Measurements from ENCODE around the gene GNG12. TPM values are rescaled to one million over a fixed set of nuclear protein-coding genes. Genes with fewer than 3 reads are reported as not detected.

Gene GNG12
- total and polyA plus RNA-seq, 2 experiments from 2014 or later: 25.4 to 33.9 TPM

GRCh38 chr1:67768480-67768879, 64.8 kb downstream of the GNG12 start:
- Histone ChIP-seq H3K27ac (no peak overlapping the region), H3K4me1 (ENCODE audit: low read depth) (peaks cover 33% of the 10 kb centered on the region), H3K27me3 (no peaks in the 10 kb centered on the region), H3K36me3 (no peaks in the 10 kb centered on the region), H3K4me3 (no peak overlapping the region), H3K9me3 (ENCODE audit: low read depth) (no peaks in the 10 kb centered on the region)
- DNase-seq (ENCODE audit: low read depth in 1 of 2, low spot score in 1 of 2): no peak
- TF ChIP-seq, protein P1, sequence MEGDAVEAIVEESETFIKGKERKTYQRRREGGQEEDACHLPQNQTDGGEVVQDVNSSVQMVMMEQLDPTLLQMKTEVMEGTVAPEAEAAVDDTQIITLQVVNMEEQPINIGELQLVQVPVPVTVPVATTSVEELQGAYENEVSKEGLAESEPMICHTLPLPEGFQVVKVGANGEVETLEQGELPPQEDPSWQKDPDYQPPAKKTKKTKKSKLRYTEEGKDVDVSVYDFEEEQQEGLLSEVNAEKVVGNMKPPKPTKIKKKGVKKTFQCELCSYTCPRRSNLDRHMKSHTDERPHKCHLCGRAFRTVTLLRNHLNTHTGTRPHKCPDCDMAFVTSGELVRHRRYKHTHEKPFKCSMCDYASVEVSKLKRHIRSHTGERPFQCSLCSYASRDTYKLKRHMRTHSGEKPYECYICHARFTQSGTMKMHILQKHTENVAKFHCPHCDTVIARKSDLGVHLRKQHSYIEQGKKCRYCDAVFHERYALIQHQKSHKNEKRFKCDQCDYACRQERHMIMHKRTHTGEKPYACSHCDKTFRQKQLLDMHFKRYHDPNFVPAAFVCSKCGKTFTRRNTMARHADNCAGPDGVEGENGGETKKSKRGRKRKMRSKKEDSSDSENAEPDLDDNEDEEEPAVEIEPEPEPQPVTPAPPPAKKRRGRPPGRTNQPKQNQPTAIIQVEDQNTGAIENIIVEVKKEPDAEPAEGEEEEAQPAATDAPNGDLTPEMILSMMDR (IDR thresholded peaks at IDR 0.05; ENCODE audit: low read depth, low read length): no peak

DNA sequence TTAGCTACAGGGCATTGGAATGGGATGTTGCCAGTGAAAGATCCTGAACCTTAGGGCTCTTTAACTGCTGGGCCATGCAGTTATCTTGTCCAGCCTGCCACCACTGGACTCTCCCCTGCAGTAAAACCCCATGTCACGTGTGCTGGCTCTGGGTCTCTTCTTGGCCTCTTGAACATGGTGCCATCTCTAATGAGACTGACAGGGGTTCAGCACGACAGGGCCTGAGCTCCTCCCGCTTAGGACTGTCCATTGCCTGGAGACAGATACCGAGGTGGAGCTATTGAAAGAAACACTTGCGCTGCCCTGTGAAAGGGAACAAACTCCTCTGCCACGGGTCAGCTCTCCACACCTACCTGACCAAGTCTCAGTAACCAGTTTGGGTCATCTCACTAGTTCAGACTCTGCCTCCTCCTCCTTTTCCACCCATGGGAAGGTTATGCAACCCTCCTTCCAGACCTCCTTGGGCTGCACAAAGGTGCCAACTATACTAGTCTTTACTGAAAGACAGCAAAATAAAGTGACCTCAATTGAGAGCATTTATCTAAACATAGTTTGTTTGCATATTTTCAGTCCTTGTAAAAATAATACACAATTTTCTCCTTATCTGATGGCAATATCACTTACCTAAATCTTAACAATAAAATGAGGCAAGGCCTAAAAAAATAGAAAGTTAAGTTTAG, 66.0 kb downstream of the GNG12 start:
- no peak for DNase-seq (ENCODE audit: low read depth in 1 of 2, low spot score in 1 of 2)
- Histone ChIP-seq H3K36me3 (no peaks in the 10 kb centered on the region), H3K27me3 (no peaks in the 10 kb centered on the region), H3K27ac (no peak overlapping the region), H3K9me3 (ENCODE audit: low read depth) (no peaks in the 10 kb centered on the region), H3K4me1 (ENCODE audit: low read depth) (peaks cover 32% of the 10 kb centered on the region), H3K4me3 (no peak overlapping the region)
- TF ChIP-seq, protein P1 (IDR thresholded peaks at IDR 0.05; ENCODE audit: low read depth, low read length): no peak

- Histone ChIP-seq H3K27me3 (no peaks in the 10 kb centered on the region), H3K4me3 (no peak overlapping the region), H3K4me1 (ENCODE audit: low read depth) (peaks cover 24% of the 10 kb centered on the region), H3K9me3 (ENCODE audit: low read depth) (no peaks in the 10 kb centered on the region), H3K27ac (no peak overlapping the region), H3K36me3 (no peaks in the 10 kb centered on the region)
- peak; percentile 71 to 80 for DNase-seq (ENCODE audit: low read depth in 1 of 2, low spot score in 1 of 2)
- TF ChIP-seq, protein P1 (IDR thresholded peaks at IDR 0.05; ENCODE audit: low read depth, low read length): peak; percentile 66
Observed at GRCh38 chr1:67766141-67766978, 66.9 kb downstream of the GNG12 start.

GRCh38 chr1:67764633-67765032, 68.6 kb downstream of the GNG12 start:
- H3K9me3 ChIP-seq (ENCODE audit: low read depth): no peaks in the 10 kb centered on the region
- H3K4me1 ChIP-seq (ENCODE audit: low read depth): peaks cover 31% of the 10 kb centered on the region
- H3K27ac ChIP-seq: no peak overlapping the region
- H3K27me3 ChIP-seq: no peaks in the 10 kb centered on the region
- TF ChIP-seq, protein P1 (IDR thresholded peaks at IDR 0.05; ENCODE audit: low read depth, low read length): no peak
- H3K36me3 ChIP-seq: no peaks in the 10 kb centered on the region
- no peak overlapping the region for H3K4me3 ChIP-seq
- peak in 1 of 2 donors; percentile 61 for DNase-seq (ENCODE audit: low read depth in 1 of 2, low spot score in 1 of 2)

DNA sequence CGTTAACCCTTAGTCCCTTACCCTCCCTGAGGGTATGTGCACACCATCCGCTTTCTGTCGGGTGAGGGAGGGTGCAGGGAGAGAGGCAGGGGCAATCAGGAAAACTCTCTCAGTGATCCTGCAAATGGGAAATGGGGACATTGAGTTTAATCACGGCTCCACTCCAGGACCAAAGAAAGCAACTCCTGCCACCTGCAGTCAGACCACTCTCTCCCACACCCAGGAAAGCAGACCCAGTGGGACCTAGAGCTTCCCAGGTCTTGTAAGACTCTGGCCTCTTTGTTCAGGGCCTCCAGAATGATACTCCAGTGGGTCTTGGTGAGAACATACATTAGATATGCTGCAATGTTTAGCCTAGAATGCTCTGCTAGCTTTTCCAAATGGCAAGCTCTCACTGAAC, 71.5 kb downstream of the GNG12 start:
- Histone ChIP-seq H3K4me1 (ENCODE audit: low read depth) (peaks cover 28% of the 10 kb centered on the region), H3K27ac (no peak overlapping the region), H3K4me3 (no peak overlapping the region), H3K9me3 (ENCODE audit: low read depth) (no peaks in the 10 kb centered on the region), H3K27me3 (no peaks in the 10 kb centered on the region), H3K36me3 (no peaks in the 10 kb centered on the region)
- no peak for DNase-seq (ENCODE audit: low read depth in 1 of 2, low spot score in 1 of 2)
- TF ChIP-seq, protein P1 (IDR thresholded peaks at IDR 0.05; ENCODE audit: low read depth, low read length): no peak

All from cardiac muscle cell (in vitro differentiated cells and primary cell).